GM15510 (cell line): Measurements from ENCODE around the gene ENHO.

Experiments used
- POLR2A ChIP-seq: IDR thresholded peaks from 3 replicates; pipeline ENCODE4 v1.6.1; 2011; ENCODE audit warnings: borderline replicate concordance; ENCODE audit not compliant: insufficient read length; ENCODE audit errors: extremely low read depth

ENHO gene

GRCh38 chr9:34507556-34507955 is 15.2 kb downstream of the ENHO start:
- TF ChIP-seq POLR2A: no peak

- no peak for TF ChIP-seq POLR2A
These were observed 16.2 kb downstream of the ENHO start for GRCh38 chr9:34506623-34507022.

GRCh38 chr9:34505370-34506120 is 17.2 kb downstream of the ENHO start:
- no peak for TF ChIP-seq POLR2A

GRCh38 chr9:34503406-34503805 is 19.4 kb downstream of the ENHO start:
- TF ChIP-seq POLR2A: no peak

GRCh38 chr9:34502891-34503290 is 19.9 kb downstream of the ENHO start:
- TF ChIP-seq POLR2A: no peak

- TF ChIP-seq POLR2A: no peak
These were observed 20.3 kb downstream of the ENHO start for GRCh38 chr9:34502471-34502870.

- TF ChIP-seq POLR2A: no peak
These were observed 20.8 kb downstream of the ENHO start for GRCh38 chr9:34501889-34502425.

GRCh38 chr9:34501372-34501771 is 21.4 kb downstream of the ENHO start:
- TF ChIP-seq POLR2A: no peak

GRCh38 chr9:34500623-34501267 is 22.0 kb downstream of the ENHO start:
- no peak for TF ChIP-seq POLR2A

- TF ChIP-seq POLR2A: no peak
These were observed 23.7 kb downstream of the ENHO start for GRCh38 chr9:34499076-34499475.

- no peak for TF ChIP-seq POLR2A
These were observed 24.2 kb downstream of the ENHO start for GRCh38 chr9:34498553-34498952.

- TF ChIP-seq POLR2A: no peak
These were observed 26.6 kb downstream of the ENHO start for GRCh38 chr9:34496149-34496712.

GRCh38 chr9:34493972-34494535 is 28.7 kb downstream of the ENHO start:
- TF ChIP-seq POLR2A: no peak

- no peak for TF ChIP-seq POLR2A
These were observed 30.7 kb downstream of the ENHO start for GRCh38 chr9:34492051-34492450.

- no peak for TF ChIP-seq POLR2A
These were observed 31.2 kb downstream of the ENHO start for GRCh38 chr9:34491596-34491995.
